H1 (cell line): ENCODE data around the gene VSTM2B. TPM values are rescaled to one million over a fixed set of nuclear protein-coding genes. Genes with fewer than 3 reads are reported as not detected.

Source experiments
- CTCF ChIA-PET: fragments of 300-600 bp; sonication (Branson Sonifier 250); formaldehyde crosslinking; loops from one replicate; lab custom pipeline; 2021; ENCODE audit not compliant: partially characterized antibody; lab: Charles Lee
- POLR2A ChIA-PET: fragments of 300-600 bp; sonication (Branson Sonifier 250); formaldehyde crosslinking; loops from one replicate; lab custom pipeline; 2021; ENCODE audit warnings: inconsistent platforms; ENCODE audit not compliant: partially characterized antibody; lab: Charles Lee
- DNase-seq, 2 experiments: peaks; one replicate each; pipeline versions ENCODE4 v3.0.0 to v3.0.0-alpha.2; 2010 to 2022; ENCODE audit warnings: low spot score in 2 of 2, low read depth in 1 of 2, mixed read lengths in 1 of 2
- FAIRE-seq: peaks from 2 replicates; lab custom pipeline; 2011; peaks lifted over from hg19 to GRCh38; lab: Jason Lieb, UNC
- H2AFZ ChIP-seq: 2 replicates; pipeline ENCODE4 v1.8.1; 2012; ENCODE audit warnings: low read length, inconsistent platforms
- H2AK5ac ChIP-seq: 2 replicates; pipeline ENCODE4 v1.6.1; 2013; ENCODE audit warnings: low read depth, low read length
- H2BK120ac ChIP-seq: replicated peaks from 2 replicates; pipeline ENCODE3; 2013; ENCODE audit warnings: low read depth, low read length, inconsistent platforms
- H2BK12ac ChIP-seq: 2 replicates; pipeline ENCODE4 v1.6.1; 2013; ENCODE audit warnings: low read depth, low read length
- H2BK15ac ChIP-seq: 2 replicates; pipeline ENCODE4 v1.6.1; 2013; ENCODE audit warnings: low read length
- H2BK20ac ChIP-seq: 2 replicates; pipeline ENCODE4 v1.6.1; 2013; ENCODE audit warnings: low read length
- H2BK5ac ChIP-seq: 2 replicates; pipeline ENCODE4 v1.6.1; 2013; ENCODE audit warnings: low read depth, low read length
- H3K14ac ChIP-seq: 2 replicates; pipeline ENCODE4 v1.6.1; 2013; ENCODE audit warnings: inconsistent platforms; ENCODE audit not compliant: insufficient read length
- H3K18ac ChIP-seq: 2 replicates; pipeline ENCODE4 v1.6.1; 2013; ENCODE audit warnings: low read length; ENCODE audit errors: extremely low read depth
- H3K23ac ChIP-seq: 2 replicates; pipeline ENCODE4 v1.6.1; 2013; ENCODE audit warnings: inconsistent platforms; ENCODE audit not compliant: insufficient read length
- H3K23me2 ChIP-seq: 2 replicates; pipeline ENCODE4 v1.6.1; 2013; ENCODE audit warnings: low read depth, low read length
- H3K27ac ChIP-seq: 2 replicates; pipeline ENCODE4 v1.6.1; 2011; ENCODE audit warnings: low read depth, low read length, inconsistent platforms
- H3K27me3 ChIP-seq, 4 experiments: replicated peaks in 1 of 4; 1 replicate in 1 of 4; 2 replicates in 3 of 4; pipeline versions ENCODE4 v1.6.1 to v1.8.1; 2011 to 2013; ENCODE audit warnings: low read length in 3 of 4, mild to moderate bottlenecking in 3 of 4, inconsistent platforms in 2 of 4, mixed read lengths in 2 of 4, moderate library complexity in 1 of 4; ENCODE audit not compliant: control insufficient read depth in 3 of 4, insufficient read depth in 3 of 4; ENCODE audit errors: extremely low read depth in 1 of 4
- H3K36me3 ChIP-seq, 4 experiments: 2 replicates each; pipeline versions ENCODE4 v1.6.1 to v1.8.1; 2011 to 2013; ENCODE audit warnings: mild to moderate bottlenecking in 4 of 4, low read length in 3 of 4, moderate library complexity in 2 of 4, control low read depth in 1 of 4, inconsistent platforms in 1 of 4; ENCODE audit not compliant: insufficient read depth in 4 of 4, control insufficient read depth in 2 of 4
- H3K4ac ChIP-seq: replicated peaks from 2 replicates; pipeline ENCODE3; 2013; ENCODE audit warnings: low read length, low read depth, mixed read lengths, inconsistent platforms; ENCODE audit not compliant: insufficient read length
- H3K4me1 ChIP-seq, 4 experiments: replicated peaks in 1 of 4; 1 replicate in 1 of 4; 2 replicates in 3 of 4; pipeline versions ENCODE4 v1.6.1 to v1.8.1; 2011 to 2013; ENCODE audit warnings: low read length in 3 of 4, inconsistent platforms in 2 of 4, mixed read lengths in 1 of 4; ENCODE audit not compliant: insufficient read depth in 4 of 4, control insufficient read depth in 3 of 4
- H3K4me2 ChIP-seq, 2 experiments: 2 replicates each; pipeline versions ENCODE4 v1.6.1 to v1.8.1; 2011 to 2013; ENCODE audit warnings: low read depth in 2 of 2, low read length in 2 of 2, control low read depth in 1 of 2, inconsistent platforms in 1 of 2, mild to moderate bottlenecking in 1 of 2; ENCODE audit not compliant: insufficient read depth in 1 of 2
- H3K4me3 ChIP-seq, 4 experiments: fragments of 200-600, 300-600 bp in 1 of 4; sonication (generic), shearing (Covaris generic), sonication (Bioruptor Twin) in 1 of 4; 2 replicates each; pipeline versions ENCODE4 v1.5.1 to v1.8.1; 2011 to 2016; ENCODE audit warnings: low read length in 4 of 4, low read depth in 3 of 4, control low read depth in 2 of 4, inconsistent platforms in 2 of 4, mild to moderate bottlenecking in 2 of 4, mixed read lengths in 1 of 4, moderate library complexity in 1 of 4; ENCODE audit not compliant: insufficient read depth in 2 of 4; ENCODE audit errors: extremely low read depth in 1 of 4
- H3K56ac ChIP-seq: replicated peaks from 2 replicates; pipeline ENCODE3; 2013; ENCODE audit warnings: low read depth, mild to moderate bottlenecking, mixed read lengths, low read length, inconsistent platforms; ENCODE audit not compliant: insufficient read length
- H3K79me1 ChIP-seq: 2 replicates; pipeline ENCODE4 v1.6.1; 2013; ENCODE audit warnings: low read depth, low read length, control low read depth
- H3K79me2 ChIP-seq, 2 experiments: 2 replicates each; pipeline versions ENCODE4 v1.6.1 to v1.8.1; 2012 to 2013; ENCODE audit warnings: low read length in 2 of 2, mild to moderate bottlenecking in 2 of 2, inconsistent platforms in 1 of 2; ENCODE audit not compliant: insufficient read depth in 2 of 2, control insufficient read depth in 1 of 2
- H3K9ac ChIP-seq, 4 experiments: replicated peaks in 1 of 4; 1 replicate in 1 of 4; 2 replicates in 3 of 4; pipeline versions ENCODE4 v1.6.1 to v1.8.1; 2011 to 2013; ENCODE audit warnings: low read depth in 3 of 4, low read length in 3 of 4, control low read depth in 2 of 4, mild to moderate bottlenecking in 2 of 4, moderate library complexity in 2 of 4, inconsistent platforms in 1 of 4; ENCODE audit errors: extremely low read depth in 1 of 4
- H3K9me3 ChIP-seq, 2 experiments: 2 replicates each; pipeline versions ENCODE4 v1.6.1 to v1.8.1; 2012 to 2013; ENCODE audit warnings: mild to moderate bottlenecking in 2 of 2, moderate library complexity in 2 of 2, control low read depth in 1 of 2, inconsistent platforms in 1 of 2, low read depth in 1 of 2, low read length in 1 of 2, mixed read lengths in 1 of 2; ENCODE audit not compliant: insufficient read depth in 2 of 2
- H4K20me1 ChIP-seq, 2 experiments: replicated peaks in 1 of 2; 2 replicates each; pipeline versions ENCODE3 to v1.8.1; 2011 to 2013; ENCODE audit warnings: inconsistent platforms in 2 of 2, low read length in 2 of 2, mild to moderate bottlenecking in 1 of 2; ENCODE audit not compliant: insufficient read depth in 2 of 2, control insufficient read depth in 1 of 2
- H4K5ac ChIP-seq: 2 replicates; pipeline ENCODE4 v1.6.1; 2013; ENCODE audit warnings: low read length, low read depth, mixed read lengths, inconsistent platforms; ENCODE audit not compliant: insufficient read length
- H4K8ac ChIP-seq: 2 replicates; pipeline ENCODE4 v1.8.0; 2013; ENCODE audit warnings: mild to moderate bottlenecking, moderate library complexity, low read length, inconsistent platforms; ENCODE audit not compliant: insufficient read depth; ENCODE audit errors: extremely low read depth
- H4K91ac ChIP-seq: replicated peaks from 2 replicates; pipeline ENCODE3; 2013; ENCODE audit warnings: low read length, mixed read lengths, inconsistent platforms; ENCODE audit not compliant: insufficient read length
- ATF2 ChIP-seq: IDR thresholded peaks from 2 replicates; pipeline ENCODE4 v1.6.1; 2012; ENCODE audit warnings: low read length, inconsistent platforms
- BACH1 ChIP-seq: IDR thresholded peaks from 2 replicates; pipeline ENCODE4 v1.6.1; 2012; ENCODE audit warnings: low read length, improper control_type of control experiment
- E2F6 ChIP-seq: IDR thresholded peaks from 2 replicates; pipeline ENCODE4 v1.6.1; 2012; ENCODE audit warnings: inconsistent platforms
- EZH2 ChIP-seq: fragments of 200-600 bp; sonication (generic); IDR thresholded peaks from 2 replicates; pipeline ENCODE4 v1.7.1; 2012; ENCODE audit warnings: low read depth, mild to moderate bottlenecking, moderate library complexity, low read length, inconsistent platforms; ENCODE audit not compliant: severe bottlenecking
- HDAC6 ChIP-seq: IDR thresholded peaks from one replicate; pipeline ENCODE4 v1.7.1; 2012; ENCODE audit warnings: low read depth, mild to moderate bottlenecking, inconsistent platforms, low read length, moderate library complexity
- SP1 ChIP-seq: IDR thresholded peaks from 2 replicates; pipeline ENCODE4 v1.6.1; 2011; ENCODE audit warnings: low read depth, low read length
- WGBS, 2 experiments: shearing (Covaris generic) in 1 of 2; methylation state at CpG; one replicate each; pipeline versions ENCODE4 v1.1.6 to v1.1.7; 2013 to 2015; ENCODE audit warnings: low lambda C conversion rate in 2 of 2, mixed read lengths in 2 of 2, inconsistent platforms in 1 of 2, low coverage in 1 of 2, missing lambda C conversion rate in 1 of 2; ENCODE audit not compliant: insufficient replicate concordance in 2 of 2, insufficient coverage in 1 of 2, insufficient read length in 1 of 2; ENCODE audit errors: extremely low coverage in 1 of 2, missing lambda C conversion rate in 1 of 2; 5-methylcytosine and 5-hydroxymethylcytosine counted together
- polyA plus RNA-seq, 7 experiments: library from polyadenylated mRNA; depleted of rRNA in 3 of 7; stranded (reverse) in 5 of 7; unstranded in 2 of 7; fragments of >200 nt in 5 of 7; fragments of 200-250 nt in 2 of 7; gene quantifications; 1 replicate in 5 of 7; 2 replicates in 1 of 7; 4 replicates in 1 of 7; pipeline versions ENCODE4 v1.2.1 to v1.2.3, GENCODE V29; 2011 to 2013; ENCODE audit warnings: missing spikeins in 2 of 7, mixed read lengths in 2 of 7
- total RNA-seq: library from RNA; stranded (reverse); fragmentation: NEBNext Ultra II Directional; extraction: Animal tissue kit (Norgen Biotek cat#: 25700); gene quantifications from 2 replicates; pipeline ENCODE4 v1.2.1, GENCODE V29; 2021
- TF ChIP-seq, protein P1 (sequence below): IDR thresholded peaks from 2 replicates; pipeline ENCODE4 v1.6.1; 2011; ENCODE audit warnings: low read depth, mild to moderate bottlenecking, low read length; ENCODE audit not compliant: insufficient read depth

The VSTM2B gene
- total and polyA plus RNA-seq, 2 of the 8 experiments (the other 6 are each of a cell fraction or from before 2014, with no cell fraction given) = 0.82 to 1.5 TPM

DNA sequence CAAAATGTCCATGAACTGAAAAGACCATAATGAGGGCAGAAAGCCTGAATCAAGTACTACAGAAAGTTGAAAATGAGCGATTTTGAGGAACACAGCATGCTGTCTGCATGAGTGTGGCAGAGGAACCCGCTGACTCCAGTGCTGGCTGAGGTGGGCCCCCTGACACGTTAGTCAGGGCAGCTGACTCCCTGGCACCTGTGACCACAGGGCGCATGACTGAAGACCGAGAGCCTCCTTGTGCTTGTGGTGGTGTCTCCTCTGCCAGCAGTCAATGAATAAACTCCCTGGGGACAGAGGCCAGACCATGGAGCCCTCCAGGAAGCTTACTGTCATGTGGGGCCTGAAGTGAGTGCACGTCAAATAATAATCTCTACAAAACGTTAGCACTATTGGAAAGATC lies 38.4 kb upstream of the VSTM2B start:
- Histone ChIP-seq H2BK15ac (no peak overlapping the region), H2BK120ac (no peak overlapping the region), H2AFZ (no peak overlapping the region), H2AK5ac (no peak overlapping the region), H3K4me3 (no peak overlapping the region), H4K8ac (no peak overlapping the region), H2BK5ac (no peak overlapping the region), H3K18ac (no peak overlapping the region), H2BK12ac (no peak overlapping the region), H3K27ac (no peak overlapping the region), H3K9me3 (no peaks in the 10 kb centered on the region), H4K20me1 (no peaks in the 10 kb centered on the region), H4K91ac (no peak overlapping the region), H3K4me2 (no peak overlapping the region), H3K56ac (no peak overlapping the region), H3K79me2 (no peaks in the 10 kb centered on the region), H3K36me3 (no peaks in the 10 kb centered on the region), H3K4ac (no peak overlapping the region), H3K9ac (no peak overlapping the region), H3K27me3 (no peaks in the 10 kb centered on the region; a peak in 1 of 7 replicates), H3K79me1 (no peaks in the 10 kb centered on the region), H3K23ac (no peak overlapping the region), H3K4me1 (peaks cover 0 to 3% (median under 1%) of the 10 kb centered on the region in 4 experiments; a peak in 3 of 7 replicates), H3K23me2 (no peaks in the 10 kb centered on the region), H3K14ac (no peak overlapping the region), H2BK20ac (no peak overlapping the region), H4K5ac (no peak overlapping the region)
- TF ChIP-seq EZH2 = no peak
- no peak for TF ChIP-seq ATF2
- TF ChIP-seq HDAC6 = no peak
- TF ChIP-seq, protein P1, sequence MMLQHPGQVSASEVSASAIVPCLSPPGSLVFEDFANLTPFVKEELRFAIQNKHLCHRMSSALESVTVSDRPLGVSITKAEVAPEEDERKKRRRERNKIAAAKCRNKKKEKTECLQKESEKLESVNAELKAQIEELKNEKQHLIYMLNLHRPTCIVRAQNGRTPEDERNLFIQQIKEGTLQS = no peak
- TF ChIP-seq SP1 = no peak
- no peak for TF ChIP-seq E2F6
- no peak for TF ChIP-seq BACH1
- DNase-seq = peak in 1 of 2 experiments; percentile 24
- FAIRE-seq = no peak
- CTCF ChIA-PET = interaction anchor here (0.6 to 0.8 kb wide), 4 partner anchors 8 to 129 kb away, joined by 3 to 4 read pairs (median 3); no protein-coding TSS in a partner anchor
- POLR2A ChIA-PET = no interaction called here
- WGBS, 2 experiments = 85% methylated on average over 7 of the region's 7 CpGs; no CpG with 5 or more reads in 1 of the 2 experiments
